HT-29 (cell line): ENCODE data around the gene CD200R1L. TPM values are rescaled to one million over a fixed set of nuclear protein-coding genes. Genes with fewer than 3 reads are reported as not detected.

ENCODE experiments used
- DNase-seq: peaks from one replicate; pipeline ENCODE4 v3.0.0-alpha.2; 2015; ENCODE audit warnings: low spot score
- total RNA-seq: library from RNA; depleted of rRNA; stranded (reverse); fragments of >200 nt; shearing (Covaris generic); gene quantifications from 2 replicates; pipeline ENCODE4 v1.2.3, GENCODE V29; 2014

Gene CD200R1L
- total RNA-seq, 1 experiment from 2014 or later: not detected

GRCh38 chr3:112818289-112818688 lies 28.4 kb downstream of the CD200R1L start:
- DNase-seq: no peak

GRCh38 chr3:112817797-112818196 lies 28.9 kb downstream of the CD200R1L start:
- DNase-seq: no peak

GRCh38 chr3:112817271-112817670 lies 29.4 kb downstream of the CD200R1L start:
- DNase-seq: no peak

GRCh38 chr3:112815981-112816380 lies 30.7 kb downstream of the CD200R1L start:
- DNase-seq: no peak

- DNase-seq: peak; percentile 69
Observed at GRCh38 chr3:112814266-112814665, 32.4 kb downstream of the CD200R1L start.

GRCh38 chr3:112813723-112814171 lies 32.9 kb downstream of the CD200R1L start:
- no peak for DNase-seq

GRCh38 chr3:112813016-112813415 lies 33.6 kb downstream of the CD200R1L start:
- no peak for DNase-seq

GRCh38 chr3:112811917-112812660 lies 34.6 kb downstream of the CD200R1L start:
- no peak for DNase-seq

GRCh38 chr3:112811131-112811884 lies 35.4 kb downstream of the CD200R1L start:
- DNase-seq: no peak

- DNase-seq: no peak
Observed at GRCh38 chr3:112810561-112810960, 36.1 kb downstream of the CD200R1L start.

- no peak for DNase-seq
Observed at GRCh38 chr3:112808136-112808535, 38.5 kb downstream of the CD200R1L start.

- no peak for DNase-seq
Observed at GRCh38 chr3:112807685-112808084, 39.0 kb downstream of the CD200R1L start.

- no peak for DNase-seq
Observed at GRCh38 chr3:112806903-112807302, 39.8 kb downstream of the CD200R1L start.

GRCh38 chr3:112805126-112805525 lies 41.5 kb downstream of the CD200R1L start:
- DNase-seq: no peak

GRCh38 chr3:112804021-112804420 lies 42.6 kb downstream of the CD200R1L start:
- DNase-seq: no peak

- no peak for DNase-seq
Observed at GRCh38 chr3:112803467-112803866, 43.2 kb downstream of the CD200R1L start.

- DNase-seq: no peak
Observed at GRCh38 chr3:112802338-112802737, 44.3 kb downstream of the CD200R1L start.

GRCh38 chr3:112799946-112800345 lies 46.7 kb downstream of the CD200R1L start:
- DNase-seq: peak; percentile 35

GRCh38 chr3:112794622-112795172 lies 52.0 kb downstream of the CD200R1L start:
- DNase-seq: no peak

- DNase-seq: no peak
Observed at GRCh38 chr3:112793326-112794081, 53.2 kb downstream of the CD200R1L start.

GRCh38 chr3:112791736-112792135 lies 54.9 kb downstream of the CD200R1L start:
- DNase-seq: no peak

GRCh38 chr3:112789787-112790186 lies 56.9 kb downstream of the CD200R1L start:
- DNase-seq: no peak
